Muscle layer of duodenum (tissue), 2 donors: ENCODE results near the gene MOGAT3.

Source experiments
- H3K27ac ChIP-seq: one replicate; pipeline ENCODE4 v1.7.0; 2013; ENCODE audit warnings: mild to moderate bottlenecking, low read length
- H3K27me3 ChIP-seq: one replicate; pipeline ENCODE4 v1.7.0; 2013; ENCODE audit warnings: low read depth, mild to moderate bottlenecking, control low read depth, low read length
- H3K36me3 ChIP-seq, 2 donors: one replicate each; pipeline ENCODE4 v1.7.0; 2013; ENCODE audit warnings: low read length in 2 of 2, control low read depth in 1 of 2, mild to moderate bottlenecking in 1 of 2; ENCODE audit not compliant: insufficient read depth in 2 of 2, control insufficient read depth in 1 of 2
- H3K4me1 ChIP-seq, 2 donors: one replicate each; pipeline ENCODE4 v1.7.0; 2013; ENCODE audit warnings: low read length in 2 of 2, mild to moderate bottlenecking in 2 of 2, control low read depth in 1 of 2, moderate library complexity in 1 of 2; ENCODE audit not compliant: insufficient read depth in 2 of 2, control insufficient read depth in 1 of 2
- H3K4me3 ChIP-seq, 2 donors: one replicate each; pipeline ENCODE4 v1.7.0; 2013; ENCODE audit warnings: low read length in 2 of 2, low read depth in 1 of 2, mild to moderate bottlenecking in 1 of 2
- H3K9me3 ChIP-seq, 2 donors: one replicate each; pipeline ENCODE4 v1.7.0; 2013; ENCODE audit warnings: low read length in 2 of 2, control low read depth in 1 of 2, mild to moderate bottlenecking in 1 of 2; ENCODE audit not compliant: control insufficient read depth in 1 of 2
- donor health status: healthy.

Gene MOGAT3

GRCh38 chr7:101239191-101239950 is 38.5 kb upstream of the MOGAT3 start:
- Histone ChIP-seq H3K4me1 (peaks cover 8 to 20% of the 10 kb centered on the region in 2 donors), H3K4me3 (peak overlapping the region in 1 of 2 donors; percentile 64), H3K27me3 (no peaks in the 10 kb centered on the region), H3K36me3 (peaks cover 7 to 31% of the 10 kb centered on the region in 2 donors), H3K9me3 (no peaks in the 10 kb centered on the region), H3K27ac (peak overlapping the region; percentile 78)

DNA sequence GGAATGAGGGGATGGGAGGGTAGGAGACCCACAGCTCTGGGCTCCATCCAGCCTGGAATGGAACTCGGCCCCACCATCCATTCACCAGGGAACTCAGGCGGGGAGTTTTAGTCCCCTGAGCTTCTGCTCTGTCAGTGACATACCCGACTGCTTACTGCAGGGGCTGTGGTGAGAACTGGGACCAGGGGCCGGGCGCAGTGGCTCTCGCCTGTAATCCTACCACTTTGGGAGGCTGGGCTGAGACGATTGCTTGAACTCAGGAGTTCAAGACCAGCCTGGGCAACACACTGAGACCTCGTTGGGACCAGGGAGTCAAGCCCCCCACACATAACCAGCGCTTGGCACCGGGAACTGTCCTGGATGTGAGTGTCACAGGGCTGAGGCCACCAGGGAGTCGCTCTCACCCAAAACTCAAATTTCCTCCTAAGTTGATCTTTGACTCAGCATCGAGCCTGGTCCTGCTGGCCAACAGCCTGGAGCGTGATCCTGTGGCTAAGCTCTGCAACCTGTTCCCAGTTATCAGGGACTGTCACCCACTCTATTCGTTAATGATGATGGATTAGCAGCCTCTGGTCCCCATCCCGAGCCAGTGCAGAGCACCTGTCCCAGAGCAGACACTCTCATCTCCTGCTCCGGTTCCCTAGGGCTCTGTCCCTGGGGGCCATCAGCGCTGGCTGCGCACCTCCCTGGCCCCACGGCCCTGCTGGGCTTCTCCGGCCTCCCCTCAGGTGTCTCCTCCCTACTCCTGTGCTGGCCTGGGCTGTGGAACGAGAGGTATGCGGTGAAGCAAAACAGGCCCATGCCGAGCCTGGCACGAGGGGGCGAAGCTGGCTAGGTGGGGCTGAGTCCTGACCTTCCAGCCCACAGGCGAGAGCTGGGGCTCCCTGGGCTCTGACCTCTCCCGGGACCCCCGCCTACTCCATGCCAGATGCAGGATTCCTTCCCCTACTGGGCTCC is 37.7 kb upstream of the MOGAT3 start:
- Histone ChIP-seq H3K27ac (peak overlapping the region; percentile 78), H3K9me3 (no peaks in the 10 kb centered on the region), H3K4me1 (peaks cover 5 to 14% of the 10 kb centered on the region in 2 donors), H3K27me3 (no peaks in the 10 kb centered on the region), H3K36me3 (peaks cover 7 to 31% of the 10 kb centered on the region in 2 donors), H3K4me3 (peak overlapping the region in 1 of 2 donors; percentile 64)

DNA sequence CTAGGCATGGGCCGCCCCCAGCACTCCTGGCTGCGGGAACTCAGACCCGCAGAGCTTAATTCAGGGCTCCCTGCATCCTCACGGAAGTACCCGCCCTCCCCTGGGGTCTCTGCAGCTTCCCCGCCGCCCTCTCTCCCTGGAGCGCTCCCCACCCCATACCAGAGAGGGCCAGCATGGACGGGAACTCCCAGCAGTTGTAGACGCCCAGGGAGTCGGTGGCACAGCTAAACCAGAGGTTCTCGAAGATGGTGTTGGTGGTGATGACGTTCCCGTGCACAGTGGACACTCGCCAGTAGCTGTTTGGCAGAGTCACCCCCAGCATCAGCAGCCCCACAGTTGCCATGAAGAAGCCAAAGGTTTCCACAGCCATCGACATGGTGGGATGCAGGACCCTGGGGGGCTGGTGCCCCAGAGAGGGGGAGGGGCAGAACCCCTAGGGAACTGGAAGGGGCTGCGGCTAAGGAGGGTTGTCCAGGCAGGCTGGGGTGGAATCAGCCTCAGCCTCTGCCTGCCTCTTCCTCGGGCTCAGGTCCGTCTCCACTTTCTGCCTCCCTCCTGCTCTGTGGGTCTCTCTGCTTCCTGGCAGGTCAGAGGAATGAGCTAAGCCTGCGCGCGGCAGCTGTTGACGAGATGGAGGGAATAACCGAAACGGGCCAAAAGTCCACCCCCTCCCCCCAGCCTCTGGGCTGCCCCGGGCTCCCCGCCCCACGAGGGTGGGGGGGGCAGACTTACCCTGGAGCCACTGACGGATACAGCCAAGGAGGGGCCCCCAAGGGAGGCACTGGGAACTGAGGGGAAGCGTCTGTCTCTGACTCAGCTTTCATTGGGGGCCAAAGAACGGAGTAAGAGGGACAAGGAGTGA is 36.6 kb upstream of the MOGAT3 start, which contains the start of gene CLDN15:
Gene CLDN15, minus strand, starts transcription at position 597 of the 862 bp plus-strand sequence. Its CDS starts 221 bp downstream, at position 376.
- peaks cover 7 to 31% of the 10 kb centered on the region in 2 donors for H3K36me3 ChIP-seq
- H3K4me3 ChIP-seq: peak within 1 kb of the TSS; percentile 32 to 64
- H3K27ac ChIP-seq: peak within 1 kb of the TSS; percentile 92
- no peaks in the 10 kb centered on the region for H3K27me3 ChIP-seq
- no peaks in the 10 kb centered on the region for H3K9me3 ChIP-seq
- H3K4me1 ChIP-seq: peaks cover 0 to 10% of the 10 kb centered on the region in 2 donors

GRCh38 chr7:101236292-101236835 is 35.5 kb upstream of the MOGAT3 start:
- Histone ChIP-seq H3K27ac (peak overlapping the region; percentile 92), H3K4me1 (peaks cover 0 to 19% of the 10 kb centered on the region in 2 donors), H3K27me3 (no peaks in the 10 kb centered on the region), H3K4me3 (peak overlapping the region in 1 of 2 donors; percentile 64), H3K9me3 (no peaks in the 10 kb centered on the region), H3K36me3 (peaks cover 7 to 31% of the 10 kb centered on the region in 2 donors)

GRCh38 chr7:101235522-101235921 is 34.7 kb upstream of the MOGAT3 start:
- H3K4me1 ChIP-seq: peaks cover 0 to 19% of the 10 kb centered on the region in 2 donors
- peak overlapping the region; percentile 92 for H3K27ac ChIP-seq
- peak overlapping the region in 1 of 2 donors; percentile 56 for H3K4me3 ChIP-seq
- H3K27me3 ChIP-seq: no peaks in the 10 kb centered on the region
- peaks cover 2 to 25% of the 10 kb centered on the region in 2 donors for H3K36me3 ChIP-seq
- no peaks in the 10 kb centered on the region for H3K9me3 ChIP-seq

DNA sequence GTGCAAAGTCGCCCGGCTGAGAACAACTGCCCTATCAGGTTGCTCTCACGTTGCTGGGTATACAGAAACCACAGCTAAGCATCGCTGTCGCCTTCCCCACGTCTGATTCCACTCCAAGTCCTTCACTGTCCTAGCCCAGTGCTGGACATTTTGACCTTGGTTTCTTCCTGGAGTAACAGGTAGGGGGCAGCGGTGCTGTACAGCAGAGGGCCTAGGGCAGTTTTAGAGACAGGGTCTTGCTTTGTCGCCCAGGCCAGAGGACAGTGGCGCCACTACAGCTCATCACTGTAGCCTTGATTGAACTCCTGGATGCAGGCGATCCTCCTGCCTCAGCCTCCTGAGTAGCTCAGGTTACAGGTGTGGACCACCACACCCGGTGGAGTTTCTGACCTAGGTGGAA is 34.2 kb upstream of the MOGAT3 start:
- peak overlapping the region; percentile 81 for H3K27ac ChIP-seq
- H3K4me1 ChIP-seq: peaks cover 0 to 19% of the 10 kb centered on the region in 2 donors
- H3K9me3 ChIP-seq: no peaks in the 10 kb centered on the region
- H3K36me3 ChIP-seq: peaks cover 0 to 20% of the 10 kb centered on the region in 2 donors
- no peaks in the 10 kb centered on the region for H3K27me3 ChIP-seq
- peak overlapping the region in 1 of 2 donors; percentile 44 for H3K4me3 ChIP-seq

- Histone ChIP-seq H3K27ac (peak overlapping the region; percentile 81), H3K27me3 (no peaks in the 10 kb centered on the region), H3K4me3 (peak overlapping the region in 1 of 2 donors; percentile 44), H3K36me3 (peaks cover 0 to 18% of the 10 kb centered on the region in 2 donors), H3K9me3 (no peaks in the 10 kb centered on the region), H3K4me1 (peaks cover 0 to 19% of the 10 kb centered on the region in 2 donors)
These were observed 33.8 kb upstream of the MOGAT3 start for GRCh38 chr7:101234636-101235035.

- Histone ChIP-seq H3K4me1 (peaks cover 0 to 19% of the 10 kb centered on the region in 2 donors), H3K36me3 (peaks cover 0 to 18% of the 10 kb centered on the region in 2 donors), H3K27me3 (no peaks in the 10 kb centered on the region), H3K4me3 (no peak overlapping the region), H3K27ac (peak overlapping the region; percentile 45), H3K9me3 (no peaks in the 10 kb centered on the region)
These were observed 33.2 kb upstream of the MOGAT3 start for GRCh38 chr7:101233907-101234547.

GRCh38 chr7:101232141-101232850 is 31.5 kb upstream of the MOGAT3 start:
- peaks cover 0 to 21% of the 10 kb centered on the region in 2 donors for H3K36me3 ChIP-seq
- no peaks in the 10 kb centered on the region for H3K27me3 ChIP-seq
- no peak overlapping the region for H3K27ac ChIP-seq
- no peaks in the 10 kb centered on the region for H3K9me3 ChIP-seq
- H3K4me3 ChIP-seq: peak overlapping the region in 1 of 2 donors; percentile 11
- H3K4me1 ChIP-seq: peaks cover 0 to 10% of the 10 kb centered on the region in 2 donors
